ENCODE data around the gene GFOD1. TPM values are rescaled to one million over a fixed set of nuclear protein-coding genes. Genes with fewer than 3 reads are reported as not detected.

Gene GFOD1
- total RNA-seq, 4 donors from 2014 or later, result 12.2 to 78.2 (median 45.7) TPM

GRCh38 chr6:13398421-13398994, 88.9 kb downstream of the GFOD1 start:
- ATAC-seq (ENCODE audit: low FRiP score) (no peak), DNase-seq (ENCODE audit: low spot score) (no peak)
- no peak for TF ChIP-seq CTCF (IDR thresholded peaks at IDR 0.05)

GRCh38 chr6:13398069-13398381, 89.4 kb downstream of the GFOD1 start:
- peak; percentile 22 for ATAC-seq (ENCODE audit: low FRiP score)
- no peak for TF ChIP-seq CTCF (IDR thresholded peaks at IDR 0.05)
- no peak for DNase-seq (ENCODE audit: low spot score)

GRCh38 chr6:13397359-13398068, 89.9 kb downstream of the GFOD1 start:
- ATAC-seq (ENCODE audit: low FRiP score) (peak; percentile 42), DNase-seq (ENCODE audit: low spot score) (no peak)
- no peak for TF ChIP-seq CTCF (IDR thresholded peaks at IDR 0.05)

GRCh38 chr6:13396241-13396792, 91.1 kb downstream of the GFOD1 start:
- no peak for DNase-seq (ENCODE audit: low spot score)
- no peak for TF ChIP-seq CTCF (IDR thresholded peaks at IDR 0.05)
- no peak for ATAC-seq (ENCODE audit: low FRiP score)

- ATAC-seq (ENCODE audit: low FRiP score) (peak; percentile 42), DNase-seq (ENCODE audit: low spot score) (peak; percentile 71)
- TF ChIP-seq CTCF (IDR thresholded peaks at IDR 0.05), result no peak
Measured at GRCh38 chr6:13395272-13396237, 91.8 kb downstream of the GFOD1 start.

GRCh38 chr6:13392462-13392861, 94.9 kb downstream of the GFOD1 start:
- DNase-seq (ENCODE audit: low spot score), result no peak
- no peak for TF ChIP-seq CTCF (IDR thresholded peaks at IDR 0.05)
- no peak for ATAC-seq (ENCODE audit: low FRiP score)

Measured in omental fat pad (tissue), 4 donors.